Stimulated activated CD8-positive, alpha-beta memory T cell treated with anti-CD3 and anti-CD28 coated beads, Interleukin-4, amount 100 ng/mL, for 24 hours (primary cell): ENCODE results near the gene LRRC3C.
A peak's percentile ranks its signal among the peaks of the same experiment; 100 is the strongest.
"Not testable (repeated sequence)": the region's sequence is repeated elsewhere in the genome, so short reads cannot be mapped to it uniquely, and the experiment has no call there.

Experiments used
- DNase-seq: peaks from one replicate; pipeline ENCODE4 v3.0.0-alpha.2; 2020; ENCODE audit warnings: low read depth

The LRRC3C gene

GRCh38 chr17:39946551-39947330 is 19.2 kb downstream of the LRRC3C start:
- DNase-seq: no peak

- DNase-seq: not testable (repeated sequence)
Measured at GRCh38 chr17:39948489-39948828, 20.9 kb downstream of the LRRC3C start.

- no peak for DNase-seq
Measured at GRCh38 chr17:39949028-39949427, 21.5 kb downstream of the LRRC3C start.

GRCh38 chr17:39950871-39951348 is 23.4 kb downstream of the LRRC3C start:
- no peak for DNase-seq

- no peak for DNase-seq
Measured at GRCh38 chr17:39951924-39952679, 24.6 kb downstream of the LRRC3C start.

GRCh38 chr17:39952680-39953470 is 25.3 kb downstream of the LRRC3C start:
- peak; percentile 86 for DNase-seq

GRCh38 chr17:39953471-39953888 is 25.9 kb downstream of the LRRC3C start:
- no peak for DNase-seq

- DNase-seq: no peak
Measured at GRCh38 chr17:39954876-39955275, 27.3 kb downstream of the LRRC3C start.

- DNase-seq: no peak
Measured at GRCh38 chr17:39955726-39956225, 28.2 kb downstream of the LRRC3C start.

- DNase-seq: no peak
Measured at GRCh38 chr17:39960524-39961041, 33.1 kb downstream of the LRRC3C start.

GRCh38 chr17:39962642-39963220 is 35.2 kb downstream of the LRRC3C start, which contains the start of gene GSDMA:
Gene GSDMA (plus strand): TSS chr17:39963004. CDS start chr17:39965688, 2,684 bp downstream.
- no peak for DNase-seq

- no peak for DNase-seq
Measured at GRCh38 chr17:39963829-39964228, 36.3 kb downstream of the LRRC3C start.

- no peak for DNase-seq
Measured at GRCh38 chr17:39965017-39965699, 37.6 kb downstream of the LRRC3C start.

- DNase-seq: no peak
Measured at GRCh38 chr17:39966771-39967170, 39.2 kb downstream of the LRRC3C start.

- no peak for DNase-seq
Measured at GRCh38 chr17:39968761-39969160, 41.2 kb downstream of the LRRC3C start.

GRCh38 chr17:39969375-39969774 is 41.8 kb downstream of the LRRC3C start:
- DNase-seq: no peak

- no peak for DNase-seq
Measured at GRCh38 chr17:39970157-39970692, 42.7 kb downstream of the LRRC3C start.

- no peak for DNase-seq
Measured at GRCh38 chr17:39971076-39971603, 43.6 kb downstream of the LRRC3C start.

GRCh38 chr17:39972271-39972670 is 44.7 kb downstream of the LRRC3C start:
- DNase-seq: no peak

- DNase-seq: no peak
Measured at GRCh38 chr17:39973496-39973895, 46.0 kb downstream of the LRRC3C start.
